Measurements from ENCODE around the gene CCNE1.

The CCNE1 gene

GRCh38 chr19:29819300-29819699 lies 7.5 kb downstream of the CCNE1 start:
- TF ChIP-seq TAF1 (IDR thresholded peaks at IDR 0.05; ENCODE audit: borderline replicate concordance, insufficient read depth, low read length) (no peak), POLR2AphosphoS5 (IDR thresholded peaks at IDR 0.05; ENCODE audit: low read depth, low read length) (no peak), REST (IDR thresholded peaks at IDR 0.05; ENCODE audit: insufficient read depth in 1 of 2, low read depth in 2 of 2, low read length in 2 of 2) (no peak), SIN3A (IDR thresholded peaks at IDR 0.05; ENCODE audit: borderline replicate concordance, insufficient read depth, low read length) (no peak), FOXP2 (optimal IDR thresholded peaks at IDR 0.05; ENCODE audit: borderline replicate concordance, extremely low read depth, extremely low read length, insufficient read depth) (no peak)

GRCh38 chr19:29819986-29820385 lies 8.2 kb downstream of the CCNE1 start:
- no peak for TF ChIP-seq TAF1 (IDR thresholded peaks at IDR 0.05; ENCODE audit: borderline replicate concordance, insufficient read depth, low read length)
- no peak for TF ChIP-seq FOXP2 (optimal IDR thresholded peaks at IDR 0.05; ENCODE audit: borderline replicate concordance, extremely low read depth, extremely low read length, insufficient read depth)
- TF ChIP-seq REST (IDR thresholded peaks at IDR 0.05; ENCODE audit: insufficient read depth in 1 of 2, low read depth in 2 of 2, low read length in 2 of 2): no peak
- no peak for TF ChIP-seq SIN3A (IDR thresholded peaks at IDR 0.05; ENCODE audit: borderline replicate concordance, insufficient read depth, low read length)
- TF ChIP-seq POLR2AphosphoS5 (IDR thresholded peaks at IDR 0.05; ENCODE audit: low read depth, low read length): no peak

- no peak for TF ChIP-seq REST (IDR thresholded peaks at IDR 0.05; ENCODE audit: insufficient read depth in 1 of 2, low read depth in 2 of 2, low read length in 2 of 2)
- no peak for TF ChIP-seq FOXP2 (optimal IDR thresholded peaks at IDR 0.05; ENCODE audit: borderline replicate concordance, extremely low read depth, extremely low read length, insufficient read depth)
- TF ChIP-seq POLR2AphosphoS5 (IDR thresholded peaks at IDR 0.05; ENCODE audit: low read depth, low read length): no peak
- no peak for TF ChIP-seq SIN3A (IDR thresholded peaks at IDR 0.05; ENCODE audit: borderline replicate concordance, insufficient read depth, low read length)
- TF ChIP-seq TAF1 (IDR thresholded peaks at IDR 0.05; ENCODE audit: borderline replicate concordance, insufficient read depth, low read length): no peak
These were observed 12.0 kb downstream of the CCNE1 start for GRCh38 chr19:29823581-29824330.

- TF ChIP-seq REST (IDR thresholded peaks at IDR 0.05; ENCODE audit: insufficient read depth in 1 of 2, low read depth in 2 of 2, low read length in 2 of 2) (no peak), SIN3A (IDR thresholded peaks at IDR 0.05; ENCODE audit: borderline replicate concordance, insufficient read depth, low read length) (no peak), TAF1 (IDR thresholded peaks at IDR 0.05; ENCODE audit: borderline replicate concordance, insufficient read depth, low read length) (no peak), FOXP2 (optimal IDR thresholded peaks at IDR 0.05; ENCODE audit: borderline replicate concordance, extremely low read depth, extremely low read length, insufficient read depth) (no peak), POLR2AphosphoS5 (IDR thresholded peaks at IDR 0.05; ENCODE audit: low read depth, low read length) (no peak)
These were observed 19.3 kb downstream of the CCNE1 start for GRCh38 chr19:29831041-29831548.

All from PFSK-1 (cell line).